Vagina (tissue), 2 donors: ENCODE data around the gene LMO1.

Experiments
- POLR2A ChIP-seq, 2 donors: fragments of 450-650 bp; IDR thresholded peaks; one replicate each; pipeline ENCODE4 v1.6.1; 2017; ENCODE audit warnings: antibody characterized with exemption in 2 of 2, mild to moderate bottlenecking in 2 of 2, moderate library complexity in 2 of 2
- POLR2AphosphoS5 ChIP-seq, 2 donors: sonication (generic); formaldehyde crosslinking; IDR thresholded peaks; one replicate each; pipeline ENCODE4 v1.9.0; 2017; ENCODE audit warnings: antibody characterized with exemption in 2 of 2, mild to moderate bottlenecking in 2 of 2, low read depth in 1 of 2; ENCODE audit not compliant: insufficient read depth in 1 of 2
- TF ChIP-seq, protein P1 (sequence below), 3 experiments: fragments of 450-650 bp in 2 of 3; fragments of 200-600 bp in 1 of 3; sonication (generic) in 1 of 3; IDR thresholded peaks; one replicate each; pipeline ENCODE4 v1.5.1; 2017 to 2019; ENCODE audit warnings: antibody characterized with exemption in 3 of 3, mild to moderate bottlenecking in 2 of 3, moderate library complexity in 2 of 3

- TF ChIP-seq, protein P1, sequence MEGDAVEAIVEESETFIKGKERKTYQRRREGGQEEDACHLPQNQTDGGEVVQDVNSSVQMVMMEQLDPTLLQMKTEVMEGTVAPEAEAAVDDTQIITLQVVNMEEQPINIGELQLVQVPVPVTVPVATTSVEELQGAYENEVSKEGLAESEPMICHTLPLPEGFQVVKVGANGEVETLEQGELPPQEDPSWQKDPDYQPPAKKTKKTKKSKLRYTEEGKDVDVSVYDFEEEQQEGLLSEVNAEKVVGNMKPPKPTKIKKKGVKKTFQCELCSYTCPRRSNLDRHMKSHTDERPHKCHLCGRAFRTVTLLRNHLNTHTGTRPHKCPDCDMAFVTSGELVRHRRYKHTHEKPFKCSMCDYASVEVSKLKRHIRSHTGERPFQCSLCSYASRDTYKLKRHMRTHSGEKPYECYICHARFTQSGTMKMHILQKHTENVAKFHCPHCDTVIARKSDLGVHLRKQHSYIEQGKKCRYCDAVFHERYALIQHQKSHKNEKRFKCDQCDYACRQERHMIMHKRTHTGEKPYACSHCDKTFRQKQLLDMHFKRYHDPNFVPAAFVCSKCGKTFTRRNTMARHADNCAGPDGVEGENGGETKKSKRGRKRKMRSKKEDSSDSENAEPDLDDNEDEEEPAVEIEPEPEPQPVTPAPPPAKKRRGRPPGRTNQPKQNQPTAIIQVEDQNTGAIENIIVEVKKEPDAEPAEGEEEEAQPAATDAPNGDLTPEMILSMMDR (IDR thresholded peaks at IDR 0.05), result no peak
- TF ChIP-seq POLR2A (IDR thresholded peaks at IDR 0.05), result no peak
- no peak for TF ChIP-seq POLR2AphosphoS5 (IDR thresholded peaks at IDR 0.05; ENCODE audit: insufficient read depth in 1 of 2, low read depth in 1 of 2)
Measured at GRCh38 chr11:8283100-8283464, 19.4 kb upstream of the LMO1 start.
